ENCODE results near the gene COL13A1.

Gene COL13A1

GRCh38 chr10:69801434-69802315 lies at the start of gene COL13A1:
Gene COL13A1, plus strand, starts transcription at chr10:69801906. Its CDS starts 518 bp downstream, at chr10:69802424.
- no peak within 1 kb of the TSS for H3K27ac ChIP-seq
- DNase-seq (ENCODE audit: low read depth, low spot score) = peak; percentile 34

GRCh38 chr10:69752479-69752878 lies 49.2 kb upstream of the COL13A1 start:
- H3K27ac ChIP-seq = no peak overlapping the region

GRCh38 chr10:69756279-69756678 lies 45.4 kb upstream of the COL13A1 start:
- H3K27ac ChIP-seq = no peak overlapping the region
- DNase-seq (ENCODE audit: low read depth, low spot score) = no peak

More at GRCh38 chr10:69752479-69752878, 49.2 kb upstream of the COL13A1 start:
- no peak for DNase-seq (ENCODE audit: low read depth, low spot score)

GRCh38 chr10:69757206-69757552 lies 44.5 kb upstream of the COL13A1 start:
- no peak for DNase-seq (ENCODE audit: low read depth, low spot score)
- no peak overlapping the region for H3K27ac ChIP-seq

GRCh38 chr10:69757553-69758309 lies 44.0 kb upstream of the COL13A1 start:
- no peak for DNase-seq (ENCODE audit: low read depth, low spot score)
- H3K27ac ChIP-seq = no peak overlapping the region

- DNase-seq (ENCODE audit: low read depth, low spot score) = no peak
- no peak overlapping the region for H3K27ac ChIP-seq
These were observed 43.4 kb upstream of the COL13A1 start for GRCh38 chr10:69758310-69758728.

GRCh38 chr10:69759641-69760040 lies 42.1 kb upstream of the COL13A1 start:
- DNase-seq (ENCODE audit: low read depth, low spot score) = no peak
- no peak overlapping the region for H3K27ac ChIP-seq

GRCh38 chr10:69760072-69760471 lies 41.6 kb upstream of the COL13A1 start:
- no peak for DNase-seq (ENCODE audit: low read depth, low spot score)
- H3K27ac ChIP-seq = no peak overlapping the region

GRCh38 chr10:69761320-69761719 lies 40.4 kb upstream of the COL13A1 start:
- no peak overlapping the region for H3K27ac ChIP-seq
- no peak for DNase-seq (ENCODE audit: low read depth, low spot score)

GRCh38 chr10:69766161-69766910 lies 35.4 kb upstream of the COL13A1 start:
- no peak for DNase-seq (ENCODE audit: low read depth, low spot score)
- H3K27ac ChIP-seq = no peak overlapping the region

- H3K27ac ChIP-seq = no peak overlapping the region
- no peak for DNase-seq (ENCODE audit: low read depth, low spot score)
These were observed 33.9 kb upstream of the COL13A1 start for GRCh38 chr10:69767793-69768192.

- no peak for DNase-seq (ENCODE audit: low read depth, low spot score)
These were observed 33.3 kb upstream of the COL13A1 start for GRCh38 chr10:69768386-69768785.

GRCh38 chr10:69769395-69769992 lies 32.2 kb upstream of the COL13A1 start:
- no peak for DNase-seq (ENCODE audit: low read depth, low spot score)
- H3K27ac ChIP-seq = no peak overlapping the region

More at GRCh38 chr10:69768386-69768785, 33.3 kb upstream of the COL13A1 start:
- H3K27ac ChIP-seq = no peak overlapping the region

- no peak for DNase-seq (ENCODE audit: low read depth, low spot score)
- H3K27ac ChIP-seq = no peak overlapping the region
These were observed 28.6 kb upstream of the COL13A1 start for GRCh38 chr10:69772933-69773704.

- DNase-seq (ENCODE audit: low read depth, low spot score) = no peak
- no peak overlapping the region for H3K27ac ChIP-seq
These were observed 27.1 kb upstream of the COL13A1 start for GRCh38 chr10:69774596-69774995.

GRCh38 chr10:69780077-69780476 lies 21.6 kb upstream of the COL13A1 start:
- H3K27ac ChIP-seq = no peak overlapping the region
- DNase-seq (ENCODE audit: low read depth, low spot score) = no peak

GRCh38 chr10:69781576-69781975 lies 20.1 kb upstream of the COL13A1 start:
- no peak overlapping the region for H3K27ac ChIP-seq
- no peak for DNase-seq (ENCODE audit: low read depth, low spot score)

GRCh38 chr10:69783515-69783914 lies 18.2 kb upstream of the COL13A1 start:
- no peak for DNase-seq (ENCODE audit: low read depth, low spot score)
- no peak overlapping the region for H3K27ac ChIP-seq

GRCh38 chr10:69786791-69787190 lies 14.9 kb upstream of the COL13A1 start:
- no peak for DNase-seq (ENCODE audit: low read depth, low spot score)

More at GRCh38 chr10:69786791-69787190, 14.9 kb upstream of the COL13A1 start:
- H3K27ac ChIP-seq = no peak overlapping the region

All from epithelial cell of prostate (primary cell).